Spleen (tissue), 11 donors: ENCODE results near the gene SLC25A10. TPM values are rescaled to one million over a fixed set of nuclear protein-coding genes. Genes with fewer than 3 reads are reported as not detected.

Source experiments
- DNase-seq: peaks from one replicate; pipeline ENCODE4 v3.0.0-alpha.2; 2020
- H3K27ac ChIP-seq, 8 donors: fragments of 200-600 bp; sonication (generic) in 7 of 8; 1 replicate in 4 of 8; 2 replicates in 4 of 8; pipeline versions ENCODE4 v1.5.0 to v1.8.0; 2016 to 2021; ENCODE audit warnings: inconsistent platforms in 4 of 8, mild to moderate bottlenecking in 4 of 8, moderate library complexity in 1 of 8
- H3K27me3 ChIP-seq, 7 donors: fragments of 200-600 bp; sonication (generic) in 6 of 7; replicated peaks in 1 of 7; 1 replicate in 4 of 7; 2 replicates in 3 of 7; pipeline versions ENCODE4 v1.5.0 to v1.8.0; 2016 to 2021; ENCODE audit warnings: inconsistent platforms in 3 of 7, mild to moderate bottlenecking in 1 of 7
- H3K36me3 ChIP-seq, 6 donors: fragments of 200-600 bp; sonication (generic) in 5 of 6; 1 replicate in 4 of 6; 2 replicates in 2 of 6; pipeline versions ENCODE4 v1.5.0 to v1.8.0; 2016 to 2021; ENCODE audit warnings: inconsistent platforms in 2 of 6
- H3K4me1 ChIP-seq, 6 donors: fragments of 200-600 bp; sonication (generic) in 5 of 6; 1 replicate in 3 of 6; 2 replicates in 3 of 6; pipeline versions ENCODE4 v1.5.0 to v1.8.0; 2016 to 2021; ENCODE audit warnings: inconsistent platforms in 3 of 6
- H3K4me3 ChIP-seq, 8 donors: fragments of 200-600 bp; sonication (generic) in 7 of 8; 1 replicate in 4 of 8; 2 replicates in 4 of 8; pipeline versions ENCODE4 v1.5.0 to v1.8.0; 2016 to 2021; ENCODE audit warnings: inconsistent platforms in 4 of 8, mild to moderate bottlenecking in 4 of 8, moderate library complexity in 2 of 8
- H3K9me3 ChIP-seq, 8 donors: fragments of 200-600 bp; sonication (generic) in 7 of 8; 1 replicate in 4 of 8; 2 replicates in 4 of 8; pipeline versions ENCODE4 v1.5.0 to v1.8.0; 2016 to 2021; ENCODE audit warnings: inconsistent platforms in 4 of 8
- CTCF ChIP-seq, 11 experiments: fragments of 200-600 bp in 7 of 11; fragments of 450-650 bp in 4 of 11; sonication (generic) in 4 of 11; IDR thresholded peaks in 8 of 11; conservative IDR thresholded peaks in 3 of 11; 1 replicate in 7 of 11; 2 replicates in 4 of 11; pipeline versions ENCODE4 v1.4.0 to v1.8.0; 2016 to 2021; ENCODE audit warnings: antibody characterized with exemption in 11 of 11, inconsistent platforms in 4 of 11, mild to moderate bottlenecking in 1 of 11
- POLR2A ChIP-seq, 3 donors: fragments of 450-650 bp; IDR thresholded peaks; one replicate each; pipeline ENCODE4 v1.5.1; 2017; ENCODE audit warnings: antibody characterized with exemption in 3 of 3, mild to moderate bottlenecking in 1 of 3
- POLR2AphosphoS5 ChIP-seq, 3 donors: sonication (generic); formaldehyde crosslinking; IDR thresholded peaks; one replicate each; pipeline ENCODE4 v1.5.1; 2017; ENCODE audit warnings: antibody characterized with exemption in 3 of 3
- WGBS, 5 donors: extraction: QIAGEN DNeasy Blood & Tissue Kit in 3 of 5; methylation state at CpG; one replicate each; pipeline versions ENCODE4 v1.1.5 to v1.1.7; 2013 to 2018; 5-methylcytosine and 5-hydroxymethylcytosine counted together
- intact Hi-C: fragments of 100-400 bp; cut with DNase I; formaldehyde crosslinking; loops from one replicate; pipeline ENCODE4 v1.15.0; 2023; ENCODE audit warnings: low total_unique reads
- polyA plus RNA-seq, 3 donors: library from polyadenylated mRNA; stranded (reverse); fragments of 200-250 nt; gene quantifications; one replicate each; pipeline ENCODE4 v1.2.1, GENCODE V29; 2013
- total RNA-seq, 7 donors: library from RNA; depleted of rRNA in 3 of 7; stranded (reverse); fragments of >200 nt in 3 of 7; fragmentation: NEBNext Ultra II Directional in 4 of 7; extraction: Animal tissue kit (Norgen Biotek cat#: 25700) in 4 of 7; gene quantifications; one replicate each; pipeline versions ENCODE4 v1.1.0 to v1.2.1, GENCODE V29; 2016 to 2021
- donor health status: healthy with polysubstance abuse.
- donor health status: DM: no; HTN: no; CAD: no; lungs with moderate emphysema.
- donor health status: DM: no; HTN: no; CAD: no.
- donor health status: Bipolar disorder and iron deficiency.
- donor health status: healthy.
- donor health status: DM: no; HTN: no; CAD: no.
- donor health status: DM: yes; HTN: yes; CAD: no.

Gene SLC25A10
- total and polyA plus RNA-seq, 10 donors, result 2.9 to 7.7 (median 4.0) TPM

GRCh38 chr17:81706232-81706611 lies 5.9 kb upstream of the SLC25A10 start:
- no peak overlapping the region for H3K4me3 ChIP-seq
- WGBS, 5 donors, result 92 to 98% (median 95%) methylated on average over 17 of the region's 17 CpGs
- no peaks in the 10 kb centered on the region for H3K9me3 ChIP-seq
- no peak overlapping the region for H3K27ac ChIP-seq
- peaks cover 0 to 57% (median 37%) of the 10 kb centered on the region in 6 donors for H3K36me3 ChIP-seq
- peak; percentile 58 for DNase-seq
- no peaks in the 10 kb centered on the region for H3K27me3 ChIP-seq
- TF ChIP-seq POLR2AphosphoS5 (IDR thresholded peaks at IDR 0.05) (peak in 1 of 3 donors; percentile 3), POLR2A (IDR thresholded peaks at IDR 0.05) (no peak), CTCF (IDR thresholded peaks at IDR 0.05 in 8 of 11, conservative IDR thresholded peaks at IDR 0.05 in 3 of 11) (no peak)
- peaks cover 30 to 56% (median 44%) of the 10 kb centered on the region in 6 donors for H3K4me1 ChIP-seq
- intact Hi-C loops, result no loop called here

- no peaks in the 10 kb centered on the region for H3K27me3 ChIP-seq
- H3K27ac ChIP-seq, result no peak overlapping the region
- H3K4me1 ChIP-seq, result peaks cover 28 to 56% (median 43%) of the 10 kb centered on the region in 6 donors
- H3K9me3 ChIP-seq, result no peaks in the 10 kb centered on the region
- no peak overlapping the region for H3K4me3 ChIP-seq
- intact Hi-C loops, result no loop called here
- DNase-seq, result peak; percentile 67
- peaks cover 0 to 49% (median 31%) of the 10 kb centered on the region in 6 donors for H3K36me3 ChIP-seq
- 91 to 96% (median 93%) methylated on average over 36 to 54 of the region's 54 CpGs for WGBS, 5 donors
- TF ChIP-seq POLR2A (IDR thresholded peaks at IDR 0.05) (no peak), POLR2AphosphoS5 (IDR thresholded peaks at IDR 0.05) (peak in 1 of 3 donors; percentile 51)
These were observed 5.1 kb upstream of the SLC25A10 start for GRCh38 chr17:81706757-81707624.

- Histone ChIP-seq H3K36me3 (peaks cover 0 to 48% (median 31%) of the 10 kb centered on the region in 6 donors), H3K27ac (no peak overlapping the region), H3K27me3 (no peaks in the 10 kb centered on the region), H3K4me3 (no peak overlapping the region), H3K4me1 (peaks cover 28 to 54% (median 42%) of the 10 kb centered on the region in 6 donors), H3K9me3 (no peaks in the 10 kb centered on the region)
- DNase-seq, result peak; percentile 75
- intact Hi-C loops, result no loop called here
- TF ChIP-seq POLR2A (IDR thresholded peaks at IDR 0.05) (no peak), CTCF (IDR thresholded peaks at IDR 0.05 in 8 of 11, conservative IDR thresholded peaks at IDR 0.05 in 3 of 11) (no peak), POLR2AphosphoS5 (IDR thresholded peaks at IDR 0.05) (no peak)
- WGBS, 5 donors, result 86 to 97% (median 92%) methylated on average over 23 to 25 of the region's 25 CpGs
These were observed 4.1 kb upstream of the SLC25A10 start for GRCh38 chr17:81707725-81708646.

- Histone ChIP-seq H3K27me3 (no peaks in the 10 kb centered on the region), H3K36me3 (peaks cover 0 to 48% (median 31%) of the 10 kb centered on the region in 6 donors), H3K4me1 (peaks cover 31 to 58% (median 46%) of the 10 kb centered on the region in 6 donors), H3K27ac (no peak overlapping the region), H3K4me3 (no peak overlapping the region), H3K9me3 (no peaks in the 10 kb centered on the region)
- TF ChIP-seq CTCF (IDR thresholded peaks at IDR 0.05 in 8 of 11, conservative IDR thresholded peaks at IDR 0.05 in 3 of 11), result no peak
- peak in 2 of 3 donors; percentile 36 to 43 for TF ChIP-seq POLR2AphosphoS5 (IDR thresholded peaks at IDR 0.05)
- 88 to 97% (median 90%) methylated on average over 13 to 17 of the region's 17 CpGs for WGBS, 5 donors
- intact Hi-C loops, result no loop called here
- peak; percentile 76 for DNase-seq
These were observed 3.3 kb upstream of the SLC25A10 start for GRCh38 chr17:81708739-81709185.
